GM19239 (cell line): ENCODE results near the gene PDP2.
A peak's percentile ranks its signal among the peaks of the same experiment; 100 is the strongest.
"Not testable (repeated sequence)": the region's sequence is repeated elsewhere in the genome, so short reads cannot be mapped to it uniquely, and the experiment has no call there.

Experiments used
- DNase-seq: peaks from one replicate; pipeline ENCODE4 v3.0.0; 2011; ENCODE audit warnings: low spot score; ENCODE audit not compliant: insufficient read length
- FAIRE-seq: peaks from 2 replicates; lab custom pipeline; 2011; peaks lifted over from hg19 to GRCh38; lab: Jason Lieb, UNC

Gene PDP2

GRCh38 chr16:66853261-66854139 is 26.8 kb upstream of the PDP2 start:
- no peak for DNase-seq
- no peak for FAIRE-seq

GRCh38 chr16:66856184-66856730 is 24.1 kb upstream of the PDP2 start:
- DNase-seq (no peak), FAIRE-seq (no peak)

GRCh38 chr16:66856801-66857200 is 23.5 kb upstream of the PDP2 start:
- FAIRE-seq = no peak
- no peak for DNase-seq

- no peak for FAIRE-seq
- no peak for DNase-seq
Observed at GRCh38 chr16:66857437-66857836, 22.9 kb upstream of the PDP2 start.

GRCh38 chr16:66858740-66859396 is 21.4 kb upstream of the PDP2 start:
- DNase-seq = no peak
- no peak for FAIRE-seq

- DNase-seq (no peak), FAIRE-seq (no peak)
Observed at GRCh38 chr16:66859397-66860068, 20.8 kb upstream of the PDP2 start.

- FAIRE-seq (no peak), DNase-seq (no peak)
Observed at GRCh38 chr16:66862023-66862520, 18.2 kb upstream of the PDP2 start.

GRCh38 chr16:66863707-66864106 is 16.6 kb upstream of the PDP2 start:
- FAIRE-seq (no peak), DNase-seq (no peak)

GRCh38 chr16:66869424-66869823 is 10.9 kb upstream of the PDP2 start:
- no peak for DNase-seq
- no peak for FAIRE-seq

- DNase-seq, FAIRE-seq: not testable (repeated sequence)
Observed at GRCh38 chr16:66871363-66871762, 9.0 kb upstream of the PDP2 start.

- DNase-seq (no peak), FAIRE-seq (no peak)
Observed at GRCh38 chr16:66871840-66872239, 8.5 kb upstream of the PDP2 start.

GRCh38 chr16:66872559-66872942 is 7.8 kb upstream of the PDP2 start:
- FAIRE-seq = no peak
- no peak for DNase-seq

- FAIRE-seq (peak; percentile 93), DNase-seq (peak; percentile 76)
Observed at GRCh38 chr16:66872943-66873684, 7.2 kb upstream of the PDP2 start.

GRCh38 chr16:66873685-66874055 is 6.6 kb upstream of the PDP2 start:
- no peak for FAIRE-seq
- no peak for DNase-seq

GRCh38 chr16:66874079-66874775 is 6.1 kb upstream of the PDP2 start:
- no peak for FAIRE-seq
- DNase-seq = no peak

- DNase-seq = no peak
- peak; percentile 80 for FAIRE-seq
Observed at GRCh38 chr16:66878067-66878466, 2.2 kb upstream of the PDP2 start.

GRCh38 chr16:66881014-66881417 is 701 bp downstream of the PDP2 start:
- no peak for FAIRE-seq
- no peak for DNase-seq

GRCh38 chr16:66881560-66881959 is 1.2 kb downstream of the PDP2 start:
- no peak for FAIRE-seq
- no peak for DNase-seq

- DNase-seq = no peak
- no peak for FAIRE-seq
Observed at GRCh38 chr16:66881964-66882508, 1.7 kb downstream of the PDP2 start.
